Hematopoietic multipotent progenitor cell treated with erythropoietin and hydrocortisone succinate and interleukin-3 and kit ligand, for 17 days (in vitro differentiated cells): ENCODE results near the gene TMED7.

Source experiments
- DNase-seq: peaks from one replicate; pipeline ENCODE4 v3.0.0-alpha.2; 2015; ENCODE audit warnings: low spot score

The TMED7 gene

DNA sequence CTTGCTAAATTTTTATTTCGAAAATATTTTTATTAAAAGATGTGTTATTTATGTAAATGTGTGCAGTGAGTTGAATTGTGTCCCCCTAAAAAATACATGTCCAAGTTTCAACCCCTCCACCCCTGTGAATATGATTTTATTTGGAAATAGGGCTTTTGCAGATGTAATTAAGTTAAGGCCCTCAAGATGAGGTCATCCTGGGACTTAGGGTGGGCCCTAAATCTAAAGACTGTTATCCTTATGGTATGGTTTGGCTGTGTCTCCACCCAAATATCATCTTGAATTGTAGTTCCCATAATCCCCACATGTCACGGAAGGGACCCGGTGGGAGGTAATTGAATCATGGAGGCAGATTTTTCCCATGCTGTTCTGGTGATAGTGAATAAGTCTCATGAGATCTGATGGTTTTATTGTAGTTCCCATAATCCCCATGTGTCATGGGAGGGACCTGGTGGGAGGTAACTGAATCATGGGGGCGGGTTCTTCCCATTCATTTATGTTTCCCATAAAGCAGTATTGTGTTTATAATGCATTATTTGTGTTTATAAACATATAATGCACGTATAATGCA, 1.5 kb upstream of the TMED7 start:
- no peak for DNase-seq

DNA sequence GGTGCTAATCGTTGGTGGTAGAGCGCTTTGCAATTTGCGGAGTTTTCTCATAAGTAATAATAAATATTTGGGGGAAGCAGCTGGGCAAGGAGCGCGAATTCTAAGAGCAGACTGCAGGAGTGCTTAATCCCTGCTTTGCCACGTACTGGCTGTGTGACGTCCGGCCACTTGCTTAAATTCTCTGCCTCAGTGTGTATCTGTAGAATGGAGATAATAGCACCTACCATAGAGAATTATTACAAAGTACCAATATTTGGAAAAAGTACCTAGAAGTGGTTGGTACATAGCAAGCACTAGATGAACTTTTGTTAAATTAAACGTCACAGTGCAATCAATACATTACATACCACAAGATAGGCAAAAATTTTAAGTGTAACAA, 598 bp upstream of the TMED7 start:
- DNase-seq = no peak

DNA sequence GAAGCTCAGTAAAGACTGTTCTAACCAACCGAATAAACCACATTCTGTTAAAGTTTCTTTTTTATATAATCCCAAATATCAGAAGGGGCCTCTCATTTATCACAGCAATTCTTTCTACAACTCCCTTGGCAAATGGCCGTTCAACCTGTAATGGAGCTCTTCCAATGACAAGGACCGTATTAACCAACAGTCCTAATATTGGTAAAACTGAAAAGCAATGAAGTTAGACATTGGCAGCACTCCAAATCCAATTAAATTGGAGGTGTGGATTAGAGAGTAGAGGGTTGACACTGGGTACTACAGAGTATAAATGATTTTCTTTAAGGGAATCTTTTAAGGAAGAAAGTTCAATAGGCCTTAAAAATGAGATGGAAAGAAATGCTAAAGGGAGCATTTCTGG, 842 bp downstream of the TMED7 start:
- DNase-seq = peak; percentile 34

DNA sequence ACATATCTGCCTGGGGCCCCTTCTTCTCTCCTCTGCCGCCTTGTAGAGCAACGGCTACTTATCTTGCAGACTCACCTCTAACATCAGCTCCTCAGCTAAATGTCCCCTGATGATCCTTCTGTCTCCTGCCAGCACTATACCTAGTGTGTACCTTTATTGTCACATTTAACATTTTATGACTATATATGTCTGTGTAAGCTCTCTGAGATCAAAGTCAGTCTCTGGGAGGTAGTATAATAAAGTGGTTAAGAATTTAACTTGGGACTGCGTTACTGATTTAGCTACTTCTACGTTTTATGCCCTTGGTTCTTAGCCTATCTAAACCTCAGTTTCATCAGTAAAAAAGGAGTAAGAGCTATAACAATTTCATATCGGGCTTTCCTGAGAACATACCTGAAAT, 2.2 kb downstream of the TMED7 start:
- DNase-seq = peak; percentile 17

DNA sequence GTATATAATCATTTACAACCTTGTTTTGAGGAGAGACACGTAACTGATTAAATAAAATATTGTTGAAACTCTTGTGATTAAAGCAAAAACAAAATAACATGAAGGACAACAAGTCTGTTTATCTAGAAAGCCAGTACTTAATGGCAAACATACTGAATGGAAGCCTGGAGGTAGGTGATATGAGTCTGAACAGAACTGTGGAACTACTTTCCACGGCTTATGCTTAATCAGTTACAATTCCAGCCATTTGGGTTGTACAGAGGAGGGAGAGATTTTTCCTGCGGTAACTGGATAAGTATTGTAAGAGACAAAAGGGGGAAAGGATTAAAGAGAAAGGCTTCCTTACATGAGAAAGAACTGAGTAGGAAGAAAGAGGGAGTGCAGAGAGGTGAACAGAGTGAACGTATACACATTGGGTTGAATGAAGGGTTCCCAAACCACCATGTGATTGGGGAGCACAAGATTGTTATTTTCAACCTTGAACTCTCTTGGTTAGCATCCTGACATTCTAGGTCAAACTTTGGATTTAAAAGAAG, 4.4 kb downstream of the TMED7 start:
- no peak for DNase-seq

DNA sequence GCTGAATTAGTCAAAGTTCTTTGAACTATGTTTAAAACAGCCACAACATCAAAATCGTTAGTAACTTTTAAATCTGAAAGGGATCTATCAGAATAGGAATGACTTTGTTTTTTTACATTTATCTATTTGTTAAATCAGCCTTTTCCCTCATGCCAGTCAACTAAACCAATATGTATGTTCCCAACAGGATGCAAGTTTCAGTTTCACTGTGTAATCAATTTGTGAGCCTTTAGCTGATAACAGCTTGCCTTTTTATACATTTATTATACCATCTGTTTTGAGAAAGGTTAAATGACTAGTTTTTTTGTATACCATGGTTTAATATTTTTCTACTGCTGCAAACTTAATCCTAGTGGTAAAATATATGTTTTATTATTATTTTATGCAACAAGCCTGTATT, 8.9 kb downstream of the TMED7 start:
- no peak for DNase-seq

DNA sequence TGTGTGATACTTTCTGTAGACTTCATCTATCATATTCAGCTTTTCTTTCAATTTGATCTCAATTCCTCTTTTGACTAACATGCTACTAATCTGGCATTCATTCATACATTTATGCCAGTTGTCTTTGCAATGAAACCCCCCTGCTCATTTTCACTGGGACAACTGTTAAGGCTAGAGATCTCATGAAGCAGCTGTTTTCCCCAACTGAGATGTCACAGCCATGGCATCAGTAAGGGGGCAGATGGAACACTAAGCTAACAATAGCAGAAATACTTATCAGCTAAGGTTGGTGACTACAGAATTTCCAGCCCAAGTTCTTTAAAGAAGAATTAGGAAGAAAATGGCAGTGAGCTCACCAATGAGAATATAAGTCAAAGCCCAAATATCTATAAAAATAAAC, 9.4 kb downstream of the TMED7 start:
- DNase-seq = no peak

DNA sequence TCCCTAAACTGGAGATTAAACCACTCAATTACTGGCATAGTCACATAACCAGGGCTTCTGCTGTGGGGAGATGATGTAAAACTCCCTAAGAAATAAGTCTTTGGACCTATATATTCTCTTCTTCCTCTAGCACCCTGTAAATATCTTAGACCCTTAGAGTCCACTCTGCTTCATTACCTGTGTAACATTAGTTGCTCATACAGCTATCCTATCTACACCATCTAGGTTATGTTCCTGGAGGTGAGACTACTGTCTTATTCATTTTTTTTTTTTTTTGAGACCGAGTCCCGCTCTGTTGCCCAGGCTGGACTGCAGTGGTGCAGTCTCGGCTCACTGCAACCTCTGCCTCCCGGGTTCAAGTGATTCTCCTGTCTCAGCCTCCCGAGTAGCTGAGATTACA, 14.0 kb downstream of the TMED7 start:
- DNase-seq = no peak

DNA sequence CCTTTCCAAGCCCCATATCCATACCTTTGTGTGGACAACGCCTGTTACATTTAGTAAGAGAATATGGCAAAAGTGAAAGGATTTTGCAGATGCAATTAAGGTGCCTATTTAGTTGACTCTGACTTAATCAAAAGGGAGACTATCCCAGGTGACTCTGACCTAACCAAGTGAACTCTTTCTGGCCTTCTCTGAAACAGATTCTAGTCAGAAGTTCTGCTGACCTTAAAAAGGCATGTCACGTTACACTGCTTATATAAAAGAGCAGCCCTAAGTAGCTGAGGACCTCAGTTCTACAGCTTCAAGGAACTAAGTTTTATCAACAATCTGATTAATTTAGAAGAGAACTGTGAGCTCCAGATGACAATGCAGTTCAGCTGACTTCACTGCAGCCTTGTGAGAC, 17.9 kb downstream of the TMED7 start:
- DNase-seq = no peak

DNA sequence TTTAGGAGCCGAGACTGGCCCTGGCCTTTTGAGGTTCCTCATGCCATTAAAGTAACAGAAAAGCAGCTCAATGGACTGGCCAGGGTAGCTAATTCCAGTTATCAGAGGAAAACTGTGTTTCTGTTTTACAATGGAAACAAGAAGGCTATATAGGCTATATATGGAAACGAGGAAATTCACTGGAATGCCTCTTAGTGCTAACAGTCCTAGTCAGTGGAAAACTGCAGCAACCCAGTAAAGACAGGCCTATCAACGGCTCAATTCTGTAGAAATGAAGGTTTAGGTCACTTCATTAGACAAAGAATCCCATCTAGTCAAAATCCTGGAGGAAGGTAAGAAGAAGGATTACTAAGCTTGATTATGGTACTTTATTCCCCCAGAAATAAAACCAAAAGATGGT, 20.4 kb downstream of the TMED7 start:
- no peak for DNase-seq

DNA sequence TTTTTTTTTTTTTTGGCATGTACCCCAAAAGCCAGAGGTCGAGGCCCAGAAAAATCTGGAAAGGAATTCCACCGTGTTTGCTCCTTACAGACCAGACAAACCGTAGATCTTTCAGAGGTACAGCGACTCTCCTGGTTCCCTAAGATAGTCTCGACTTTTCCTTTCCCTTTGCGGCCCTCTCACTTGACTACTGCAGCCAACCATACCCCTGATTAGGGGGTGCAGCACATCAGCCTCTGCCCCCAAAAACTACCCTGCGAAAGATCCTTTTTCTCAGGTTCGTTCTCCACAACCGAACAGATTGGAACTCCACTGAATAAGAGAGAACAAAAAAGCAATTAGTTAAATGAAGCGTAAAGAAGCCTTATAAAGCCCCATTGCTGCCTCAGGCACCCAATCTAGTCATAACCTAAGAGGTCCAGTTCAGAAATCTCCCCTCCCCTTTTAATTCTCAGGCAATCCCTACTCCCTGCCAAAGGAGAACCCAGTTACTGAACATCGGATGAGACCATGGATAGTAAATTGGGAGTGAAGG, 23.2 kb downstream of the TMED7 start:
- no peak for DNase-seq

DNA sequence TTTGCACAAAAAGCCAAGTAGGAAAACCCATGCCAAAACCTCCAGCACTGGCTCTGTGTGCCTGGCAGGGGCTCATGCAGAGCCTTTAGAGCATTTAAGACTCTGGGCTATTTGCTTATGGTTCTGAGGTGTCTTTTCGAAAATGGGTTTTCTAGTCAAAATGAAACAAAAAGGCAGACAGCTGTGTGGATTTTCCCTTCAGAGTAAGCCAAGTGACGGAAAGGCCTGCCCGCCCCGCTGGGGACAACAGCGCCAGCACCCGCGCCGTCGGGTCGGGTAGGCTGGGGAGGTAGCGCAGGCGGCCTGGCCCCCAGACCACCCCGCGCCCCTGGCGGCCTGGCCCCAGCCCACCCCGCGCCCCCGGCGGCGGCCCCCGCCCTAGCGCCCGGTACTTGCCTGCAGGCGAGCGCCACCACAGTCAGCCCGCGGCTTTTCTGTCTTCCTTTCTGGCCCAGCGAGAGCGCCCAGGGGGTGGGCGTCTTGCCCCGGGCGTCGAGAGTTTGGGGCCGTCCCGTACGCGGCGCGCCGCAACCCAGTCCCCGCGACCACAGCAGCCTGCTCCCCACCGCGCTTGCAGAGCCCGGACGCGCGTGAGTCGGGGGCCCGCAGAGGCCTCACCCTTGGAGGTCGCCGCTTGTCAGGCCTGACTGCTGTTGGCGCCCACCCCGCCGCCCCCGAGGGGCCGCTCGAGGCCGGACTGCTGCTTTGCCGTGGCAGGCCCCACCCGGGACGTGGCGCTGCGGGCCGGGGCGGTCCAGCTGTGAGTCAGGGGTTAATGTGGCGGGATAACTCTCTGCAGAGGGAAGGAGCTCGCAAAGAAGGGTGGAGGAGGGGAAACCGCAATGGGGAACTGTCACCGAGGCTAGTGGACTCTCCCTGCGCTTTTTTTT, 23.9 kb downstream of the TMED7 start, which contains the start of gene TICAM2:
TSS of gene TICAM2 (minus strand) at position 779 of the 890 bp plus-strand sequence. CDS start 21,223 bp downstream, outside the sequence.
- DNase-seq = no peak

DNA sequence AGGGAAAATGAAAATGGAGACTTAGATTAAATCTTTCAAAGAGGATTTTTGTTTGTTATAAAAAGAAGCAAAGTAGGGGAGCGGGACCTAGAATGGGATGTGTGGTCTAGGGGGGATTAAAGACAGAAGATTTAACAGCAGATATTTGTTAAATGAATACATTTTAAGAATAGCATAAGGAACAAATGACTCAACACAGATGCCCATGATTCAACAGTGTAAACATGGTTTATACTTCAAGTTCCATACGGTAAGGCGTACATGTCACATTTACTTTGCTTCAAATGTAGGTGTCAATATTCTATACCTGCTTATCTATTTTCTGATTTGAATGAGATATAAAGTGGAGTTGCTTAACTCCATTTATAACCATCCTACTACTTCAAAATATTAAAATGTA, 25.1 kb downstream of the TMED7 start:
- DNase-seq = no peak

DNA sequence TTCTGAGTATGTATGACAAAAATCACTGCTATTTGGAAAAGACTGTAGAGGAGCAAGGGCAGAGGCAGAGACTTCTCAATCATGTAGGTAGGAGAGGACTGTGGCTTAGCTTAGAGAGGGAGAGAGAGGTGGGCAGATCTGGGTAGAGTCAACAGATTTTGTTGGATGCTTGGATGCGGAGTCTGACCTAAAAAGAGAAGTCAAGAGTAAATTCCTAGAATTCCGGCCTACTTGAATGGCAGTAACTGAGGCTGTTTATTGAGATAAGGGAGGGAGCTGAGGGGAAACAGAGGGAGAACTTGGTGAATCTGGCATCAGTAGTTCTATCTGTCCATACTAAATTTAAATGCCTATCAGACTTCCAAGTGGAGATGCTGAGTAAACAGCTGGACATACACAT, 25.9 kb downstream of the TMED7 start:
- no peak for DNase-seq

DNA sequence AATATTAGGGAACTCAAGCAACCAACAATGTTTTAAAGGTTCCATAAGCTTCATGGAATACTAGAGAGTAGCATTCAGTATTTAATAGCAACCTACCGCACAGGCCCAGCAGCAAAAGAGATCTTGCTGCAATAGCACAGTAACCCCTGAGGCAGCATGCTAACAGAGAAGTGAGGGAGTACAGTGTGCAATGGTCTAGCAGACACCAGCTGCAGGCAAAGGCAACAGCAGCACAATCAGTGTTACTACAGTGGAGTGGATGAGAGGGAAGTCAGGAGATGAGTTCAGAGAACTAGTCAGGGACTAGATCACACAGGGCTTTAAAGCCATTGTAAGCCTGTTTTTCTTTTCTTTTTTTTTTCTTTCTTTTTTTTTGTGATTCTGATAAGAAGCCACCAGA, 26.3 kb downstream of the TMED7 start:
- DNase-seq = no peak

DNA sequence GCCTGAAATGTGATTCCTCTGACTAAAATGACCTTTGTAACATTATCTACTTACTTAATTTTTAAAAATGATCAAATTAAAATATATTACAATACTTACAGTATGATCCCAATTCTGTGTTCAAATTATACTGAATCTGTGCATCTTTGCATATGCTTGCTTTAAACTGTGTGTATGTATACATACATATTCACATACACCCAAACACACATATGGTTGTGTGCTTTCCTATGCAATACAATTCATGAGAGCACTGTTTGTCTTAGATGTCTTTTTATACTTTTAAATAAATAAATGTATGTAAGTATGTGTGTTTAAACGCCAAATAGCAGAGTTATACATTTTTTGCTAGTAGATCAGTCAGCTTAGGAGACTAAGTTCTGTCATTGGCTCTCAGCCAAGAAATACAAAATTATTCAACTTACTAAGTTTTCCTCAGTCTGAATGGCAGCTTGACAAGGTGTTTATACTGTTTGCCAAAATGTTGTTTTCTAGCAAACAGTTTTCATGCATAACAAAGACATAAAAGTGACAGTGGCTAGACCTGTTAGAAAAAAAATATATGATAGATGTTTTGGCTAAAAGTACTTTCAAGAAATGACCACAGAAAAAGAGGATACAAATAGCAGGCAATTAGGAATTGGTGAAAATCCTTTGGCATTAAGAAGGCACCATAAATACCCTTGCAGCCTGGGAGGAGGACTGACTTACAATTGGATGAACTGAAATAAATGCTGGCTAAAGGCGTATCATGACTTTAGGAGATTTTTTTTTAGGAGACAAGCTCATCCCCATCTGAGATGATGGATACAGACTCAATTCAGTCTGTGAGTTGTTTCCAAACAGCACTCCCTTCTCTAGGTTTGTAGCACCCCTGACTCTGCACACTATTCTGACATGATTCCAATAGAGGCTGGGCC, 31.4 kb downstream of the TMED7 start:
- no peak for DNase-seq

DNA sequence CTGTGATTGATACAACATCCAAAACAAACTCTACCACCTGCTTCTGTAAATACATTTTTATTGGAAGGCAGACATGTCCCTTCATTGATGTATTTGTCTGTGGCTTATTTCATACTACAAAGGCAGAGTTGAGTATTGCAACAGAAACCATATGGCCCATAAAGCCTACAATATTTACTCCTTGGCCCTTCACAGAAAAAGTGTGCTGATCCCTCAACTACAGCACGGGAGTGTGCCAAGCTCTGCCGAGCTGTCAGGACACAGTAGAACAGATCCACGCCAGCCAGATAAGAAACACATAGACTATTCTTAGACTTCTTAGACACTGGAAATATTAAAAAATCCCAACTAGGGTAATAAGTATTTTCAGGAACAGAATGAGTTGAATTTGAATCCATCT, 36.8 kb downstream of the TMED7 start:
- DNase-seq = no peak

DNA sequence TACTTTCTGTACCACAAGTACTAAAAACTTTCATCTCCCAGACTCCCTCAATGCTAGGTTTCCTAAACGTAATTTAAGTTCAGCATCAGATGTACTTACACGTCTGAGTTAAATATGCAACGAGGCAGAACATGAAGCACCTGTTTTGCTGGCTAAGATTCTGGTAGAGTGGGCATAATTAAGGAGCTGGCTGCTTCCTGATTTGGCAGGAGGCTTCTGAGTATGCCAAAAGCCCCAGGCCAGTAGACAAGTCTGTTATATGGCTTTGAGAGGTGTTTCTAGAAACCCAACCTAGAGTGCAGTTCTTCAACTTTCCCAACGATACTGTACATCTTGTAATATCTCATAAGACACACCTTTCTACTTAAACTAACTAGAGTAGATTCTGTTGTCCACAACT, 37.2 kb downstream of the TMED7 start:
- DNase-seq = no peak

DNA sequence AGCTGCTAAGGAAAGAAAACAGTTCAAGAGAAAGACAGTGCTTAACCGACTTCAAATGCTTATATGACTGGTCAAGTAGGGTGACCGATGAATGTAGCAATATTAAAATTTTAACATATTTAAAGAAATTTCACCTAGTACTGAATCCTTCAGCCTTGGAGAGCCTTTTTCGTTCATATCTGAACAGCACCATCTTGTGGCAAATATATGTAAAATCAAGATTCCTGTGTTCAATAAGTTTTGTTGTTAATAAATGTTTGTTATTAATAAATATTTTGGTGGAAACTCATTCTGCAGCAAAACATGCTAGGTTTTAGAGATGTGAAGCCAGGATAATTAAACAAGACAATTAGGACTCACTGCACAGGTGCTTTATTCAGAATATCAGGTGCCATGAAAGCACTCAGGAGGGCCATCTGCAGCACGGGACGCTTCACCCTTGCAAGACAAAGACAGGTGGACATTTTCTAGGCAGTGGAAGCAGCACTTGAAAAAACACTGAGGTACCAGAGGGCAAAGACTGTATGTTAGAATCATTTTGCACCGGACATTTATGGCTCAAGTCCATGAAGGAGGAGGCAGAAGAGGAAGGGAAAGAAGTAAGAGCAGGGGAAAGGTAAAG, 39.2 kb downstream of the TMED7 start:
- peak; percentile 56 for DNase-seq

DNA sequence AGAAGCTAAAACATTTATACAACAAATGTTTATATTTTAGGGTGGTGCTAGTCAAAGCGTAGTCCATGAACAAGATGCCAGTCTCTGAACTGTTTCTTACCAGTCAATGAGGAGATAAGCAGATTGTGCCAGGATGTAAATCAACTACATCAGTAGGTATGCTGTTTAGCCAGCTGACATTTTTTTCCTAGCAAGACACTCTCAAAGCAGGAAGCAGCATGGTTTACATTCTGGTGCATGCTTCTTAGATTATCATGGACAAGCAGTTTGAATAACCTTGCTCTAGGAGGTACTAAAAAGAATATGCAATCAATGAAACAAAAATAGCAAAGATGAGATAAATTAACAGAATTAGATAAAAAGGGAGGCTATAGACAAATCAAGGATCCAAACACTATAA, 40.6 kb downstream of the TMED7 start:
- no peak for DNase-seq

DNA sequence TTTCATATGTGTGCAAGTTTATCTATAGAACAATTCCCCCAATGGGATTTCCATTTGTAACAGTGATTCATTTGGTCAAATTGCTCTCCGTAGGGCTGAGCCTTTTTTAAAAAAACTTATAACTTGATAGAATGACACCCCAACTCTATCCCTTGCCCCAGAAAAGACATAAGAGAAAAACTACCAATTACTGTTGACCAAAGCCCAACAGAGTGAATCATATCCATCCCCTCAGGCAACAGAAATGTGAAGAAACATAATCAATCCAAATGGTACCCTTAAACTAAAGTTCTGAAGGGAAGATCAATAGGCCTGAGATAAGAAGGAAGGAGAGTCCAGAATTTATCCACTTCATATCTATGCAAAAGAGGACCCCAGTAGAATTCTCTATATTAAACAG, 41.3 kb downstream of the TMED7 start:
- no peak for DNase-seq

DNA sequence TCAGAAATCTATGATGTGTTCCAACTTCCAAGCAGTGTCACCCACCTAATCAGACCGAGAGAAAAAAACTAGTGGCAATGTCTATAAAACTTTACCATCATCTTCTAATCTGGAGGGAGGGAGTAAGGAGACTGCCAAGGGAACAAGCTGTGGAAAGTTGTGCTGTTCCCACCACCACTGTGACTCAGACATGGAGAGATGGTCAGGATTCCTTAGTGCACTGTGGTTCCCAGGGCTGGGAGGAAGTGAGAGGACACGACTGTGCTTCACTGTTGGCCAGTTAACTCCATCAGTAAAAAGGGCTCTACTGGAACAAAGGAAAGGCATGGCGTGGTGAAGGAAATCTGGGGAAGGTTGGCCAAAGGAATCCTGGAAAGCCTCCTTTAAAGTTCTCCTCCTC, 42.4 kb downstream of the TMED7 start:
- no peak for DNase-seq
